HG03460 (cell line): ENCODE data around the gene CA5A.

Experiments
- ATAC-seq: cut with Tn5 transposase; IDR thresholded peaks from one replicate; pipeline ENCODE4 v1.9.1; 2021; ENCODE audit not compliant: unreplicated experiment

CA5A gene

DNA sequence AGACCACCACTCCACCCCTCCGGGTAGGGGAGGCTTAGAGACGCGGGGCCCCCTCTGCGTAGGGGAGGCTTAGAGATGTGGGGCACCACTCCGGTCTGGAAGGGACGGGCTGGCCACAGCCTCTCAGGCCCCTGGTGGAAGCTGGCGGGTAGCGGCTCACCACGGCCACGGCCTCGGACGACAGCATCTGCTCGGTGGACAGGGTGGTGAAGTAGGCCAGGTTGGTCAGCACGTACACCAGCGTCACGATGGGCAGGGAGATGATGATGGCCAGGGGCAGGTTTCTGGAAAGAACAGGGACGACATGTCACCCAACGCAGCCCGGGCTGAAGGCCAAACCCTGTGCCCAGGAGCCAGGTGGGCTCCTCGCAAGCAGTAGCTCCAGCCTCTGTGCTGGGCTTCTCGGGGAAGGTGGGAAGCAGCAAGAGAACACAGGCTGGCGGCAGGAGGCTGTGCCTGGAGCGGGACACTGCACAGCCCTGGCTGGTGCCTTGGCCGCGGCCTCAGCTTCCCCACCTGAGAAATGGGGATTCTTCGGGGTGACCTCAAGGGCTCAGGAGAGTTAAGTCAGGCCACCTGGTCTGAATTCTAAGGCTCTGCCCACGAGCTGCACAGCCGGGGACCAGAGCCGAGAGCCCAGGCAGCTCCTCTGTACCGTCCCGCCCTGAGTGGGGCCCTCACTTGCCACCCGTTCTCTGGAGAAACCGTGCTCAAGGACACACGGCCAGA lies 96.6 kb downstream of the CA5A start:
- ATAC-seq, result no peak

DNA sequence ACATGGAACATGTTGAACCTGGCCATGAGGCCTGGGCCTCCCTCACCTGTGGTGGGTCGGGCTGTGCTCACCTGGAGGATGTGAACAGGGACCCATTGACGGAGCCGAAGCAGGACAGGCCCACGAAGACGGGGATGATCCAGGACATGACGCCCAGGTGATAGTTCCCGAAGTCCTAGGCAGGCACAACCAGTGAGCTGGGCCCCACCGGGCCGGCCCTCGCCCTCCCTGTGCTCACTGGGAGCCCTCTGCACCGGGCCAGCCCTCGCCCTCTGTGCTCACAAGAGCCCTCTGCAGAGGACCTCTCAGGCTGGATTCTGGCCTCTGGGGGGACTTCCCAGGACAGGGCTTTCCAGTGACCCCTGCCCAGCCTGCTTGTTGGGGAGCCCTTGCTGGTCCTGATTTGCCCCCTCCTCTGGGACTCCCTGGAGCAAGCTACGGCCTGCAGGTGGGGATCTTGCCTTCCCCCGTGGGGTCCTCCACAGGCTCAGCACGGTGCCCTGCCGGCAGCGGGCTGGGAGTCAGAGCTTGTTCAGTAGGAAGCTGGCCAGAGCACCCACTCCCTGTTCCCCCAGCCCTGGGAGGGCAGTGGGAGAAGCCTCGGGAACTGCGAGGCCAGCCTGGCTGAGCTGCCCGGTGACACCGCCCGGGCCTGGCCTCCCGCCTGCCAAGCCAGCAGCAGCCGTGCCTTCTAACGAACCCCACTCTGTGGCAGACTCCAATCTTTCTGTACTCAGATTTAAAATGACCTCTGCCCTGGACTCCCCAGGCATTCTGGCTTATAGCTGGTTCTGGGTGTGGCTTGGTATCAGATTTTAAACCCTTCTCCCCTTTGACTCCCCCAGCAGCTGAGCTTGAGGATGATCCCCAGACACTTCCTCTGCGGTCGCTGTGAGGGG lies 97.4 kb downstream of the CA5A start:
- ATAC-seq, result no peak
